K562 (cell line): ENCODE measurements around the gene TMEM248. TPM values are rescaled to one million over a fixed set of nuclear protein-coding genes. Genes with fewer than 3 reads are reported as not detected.
A peak's percentile ranks its signal among the peaks of the same experiment; 100 is the strongest.

ENCODE experiments used
- ATAC-seq: fragments of 200-7000 bp; cut with Tn5 transposase; 3 replicates; pipeline ENCODE4 v1.9.1; 2020; ENCODE audit warnings: moderate library complexity
- BruUV-seq: library from RNA; stranded (reverse); fragments of 400-500 nt; replicated peaks from 2 replicates; lab custom pipeline; 2021; lab: Mats Ljungman, UMichigan
- CTCF ChIA-PET: fragments of 300-600 bp; formaldehyde crosslinking; extraction: SDS; loops from one replicate; lab custom pipeline; 2021; ENCODE audit warnings: low intra/inter-chr PET ratio; lab: Yijun Ruan, JAX
- POLR2A ChIA-PET: fragments of 300-600, 350-650 bp; sonication (Branson Sonifier 250); formaldehyde crosslinking; extraction: SDS; loops from one replicate; lab custom pipeline; 2021; ENCODE audit warnings: antibody characterized with exemption, inconsistent platforms; lab: Yijun Ruan, JAX
- DNase-seq, 4 experiments: peaks; one replicate each; pipeline versions ENCODE4 v3.0.0 to v3.0.0-alpha.2; 2011 to 2018; ENCODE audit warnings: low spot score in 3 of 4, mixed read lengths in 3 of 4; ENCODE audit errors: extremely low read depth in 1 of 4
- FAIRE-seq: peaks from 2 replicates; lab custom pipeline; 2011; peaks lifted over from hg19 to GRCh38; lab: Jason Lieb, UNC
- H2AFZ ChIP-seq: 2 replicates; pipeline ENCODE4 v1.6.0; 2011; ENCODE audit warnings: low read depth, low read length, control low read depth, inconsistent platforms
- H3K27ac ChIP-seq: fragments of 200-600 bp; 3 replicates; pipeline ENCODE4 v1.8.0; 2011; ENCODE audit warnings: low read depth, mild to moderate bottlenecking, control low read depth, inconsistent platforms, low read length, moderate library complexity, mixed read lengths; ENCODE audit errors: extremely low read depth
- H3K27me3 ChIP-seq, 2 experiments: fragments of 300-600 bp in 1 of 2; 2 replicates in 1 of 2; 3 replicates in 1 of 2; pipeline versions ENCODE4 v1.6.0 to v1.8.0; 2011; ENCODE audit warnings: inconsistent platforms in 2 of 2, low read length in 2 of 2, mild to moderate bottlenecking in 1 of 2, mixed read lengths in 1 of 2, moderate library complexity in 1 of 2; ENCODE audit not compliant: control insufficient read depth in 2 of 2, insufficient read depth in 2 of 2
- H3K36me3 ChIP-seq: fragments of 300-600 bp; 3 replicates; pipeline ENCODE4 v1.8.0; 2011; ENCODE audit warnings: mild to moderate bottlenecking, low read length, inconsistent platforms; ENCODE audit not compliant: control insufficient read depth, insufficient read depth
- H3K4me1 ChIP-seq, 2 experiments: fragments of 200-600 bp in 1 of 2; replicated peaks in 1 of 2; 2 replicates in 1 of 2; 3 replicates in 1 of 2; pipeline versions ENCODE4 v1.5.1 to v1.8.0; 2011; ENCODE audit warnings: inconsistent platforms in 2 of 2, low read length in 2 of 2, mild to moderate bottlenecking in 1 of 2, mixed read lengths in 1 of 2, moderate library complexity in 1 of 2; ENCODE audit not compliant: control insufficient read depth in 2 of 2, insufficient read depth in 2 of 2
- H3K4me2 ChIP-seq: 2 replicates; pipeline ENCODE4 v1.6.1; 2011; ENCODE audit warnings: low read length, control low read depth, inconsistent platforms, mixed read lengths; ENCODE audit not compliant: insufficient read depth
- H3K4me3 ChIP-seq: fragments of 200-600 bp; sonication (generic), shearing (Covaris generic); 2 replicates; pipeline ENCODE4 v1.5.1; 2016; ENCODE audit warnings: control low read depth, inconsistent platforms
- H3K79me2 ChIP-seq: fragments of 200-600 bp; 3 replicates; pipeline ENCODE4 v1.8.0; 2011; ENCODE audit warnings: low read length, inconsistent platforms; ENCODE audit not compliant: control insufficient read depth, insufficient read depth
- H3K9ac ChIP-seq, 2 experiments: 2 replicates each; pipeline versions ENCODE4 v1.6.0 to v1.6.1; 2011; ENCODE audit warnings: low read depth in 2 of 2, low read length in 2 of 2, control low read depth in 1 of 2, inconsistent platforms in 1 of 2, mild to moderate bottlenecking in 1 of 2, mixed read lengths in 1 of 2; ENCODE audit not compliant: insufficient read depth in 1 of 2
- H3K9me1 ChIP-seq: one replicate; pipeline ENCODE4 v1.6.0; 2011; ENCODE audit warnings: inconsistent platforms, mild to moderate bottlenecking, low read length, moderate library complexity; ENCODE audit not compliant: control insufficient read depth, insufficient read depth
- H3K9me3 ChIP-seq: replicated peaks from 2 replicates; pipeline ENCODE4 v1.5.1; 2011; ENCODE audit warnings: low read depth, low read length, inconsistent platforms; ENCODE audit not compliant: control insufficient read depth, insufficient read depth
- H4K20me1 ChIP-seq: replicated peaks from 2 replicates; pipeline ENCODE4 v1.6.1; 2011; ENCODE audit warnings: low read length, inconsistent platforms, mixed read lengths; ENCODE audit not compliant: control insufficient read depth, insufficient read depth
- ARNT ChIP-seq, 2 experiments: fragments of 450-650 bp; IDR thresholded peaks; 2 replicates each; pipeline ENCODE4 v1.6.1; 2016; ENCODE audit warnings: mild to moderate bottlenecking in 1 of 2
- ATF3 ChIP-seq, 2 experiments: fragments of 450-650 bp in 1 of 2; sonication (generic) in 1 of 2; formaldehyde crosslinking in 1 of 2; IDR thresholded peaks in 1 of 2; conservative IDR thresholded peaks in 1 of 2; 2 replicates each; pipeline versions ENCODE4 v1.6.1 to v1.8.1; 2016 to 2023; ENCODE audit warnings: mild to moderate bottlenecking in 2 of 2, moderate library complexity in 2 of 2, inconsistent platforms in 1 of 2, missing genetic modification reagents in 1 of 2
- CC2D1A ChIP-seq: fragments of 450-650 bp; IDR thresholded peaks from 2 replicates; pipeline ENCODE4 v1.6.1; 2017; ENCODE audit warnings: mild to moderate bottlenecking
- FOS ChIP-seq: IDR thresholded peaks from 3 replicates; pipeline ENCODE4 v1.6.1; 2011; ENCODE audit not compliant: insufficient read length; ENCODE audit errors: extremely low read depth
- MECOM ChIP-seq: fragments of 250-450 bp; sonication (Bioruptor Pico); IDR thresholded peaks from 2 replicates; pipeline ENCODE4 v1.8.0; 2022; ENCODE audit warnings: inconsistent platforms
- NFYB ChIP-seq: IDR thresholded peaks from 2 replicates; pipeline ENCODE4 v1.6.1; 2011; ENCODE audit warnings: mild to moderate bottlenecking, moderate library complexity; ENCODE audit not compliant: insufficient read length; ENCODE audit errors: extremely low read depth
- POLR2A ChIP-seq: fragments of 450-650 bp; conservative IDR thresholded peaks from 2 replicates; pipeline ENCODE4 v1.6.1; 2016
- RAD51 ChIP-seq: fragments of 450-650 bp; IDR thresholded peaks from 2 replicates; pipeline ENCODE4 v1.7.1; 2016; ENCODE audit warnings: low read depth, mild to moderate bottlenecking, borderline replicate concordance
- SIN3B ChIP-seq: fragments of 450-650 bp; IDR thresholded peaks from 2 replicates; pipeline ENCODE4 v1.6.1; 2017; ENCODE audit warnings: low read depth, mild to moderate bottlenecking, moderate library complexity
- SMARCA4 ChIP-seq: fragments of 450-650 bp; IDR thresholded peaks from 2 replicates; pipeline ENCODE4 v1.6.1; 2016
- SOX6 ChIP-seq: fragments of 450-650 bp; IDR thresholded peaks from 2 replicates; pipeline ENCODE4 v1.6.1; 2014; ENCODE audit warnings: mild to moderate bottlenecking
- TBP ChIP-seq: optimal IDR thresholded peaks from 2 replicates; pipeline ENCODE3; 2011; ENCODE audit warnings: low read depth, low read length, improper control_type of control experiment
- WGBS: fragments of 100-300 bp; shearing (Covaris generic); methylation state at CpG from one replicate; pipeline ENCODE4 v1.1.6; 2016; ENCODE audit warnings: low coverage, mixed read lengths; ENCODE audit not compliant: insufficient coverage; ENCODE audit errors: missing lambda C conversion rate; 5-methylcytosine and 5-hydroxymethylcytosine counted together
- in situ Hi-C: fragments of 300-500 bp; cut with MboI; formaldehyde crosslinking; loops from 4 replicates; pipeline ENCODE4 v1.15.0; 2018; ENCODE audit warnings: inconsistent platforms, mixed read lengths
- intact Hi-C: fragments of 100-400 bp; cut with micrococcal nuclease; formaldehyde crosslinking; loops from 2 replicates; pipeline ENCODE4 v1.14.2; 2022
- polyA plus RNA-seq, 8 experiments: library from polyadenylated mRNA; depleted of rRNA in 4 of 8; stranded (reverse) in 5 of 8; unstranded in 3 of 8; fragments of >200 nt; fragmentation: Nextera tagmentation in 2 of 8; fragmentation: Illumina TruSeq in 1 of 8; extraction: Ambion mirVana in 2 of 8; extraction: Trizol in 1 of 8; gene quantifications; 2 replicates each; pipeline versions ENCODE4 v1.2.1 to v1.2.3, GENCODE V29; 2011 to 2014; ENCODE audit warnings: inconsistent platforms in 1 of 8, missing spikeins in 1 of 8
- total RNA-seq, 7 experiments: library from RNA; depleted of rRNA in 6 of 7; stranded (reverse); fragments of >200 nt in 6 of 7; fragmentation: Illumina TruSeq in 2 of 7; extraction: Trizol in 2 of 7; gene quantifications; 2 replicates each; pipeline versions ENCODE4 v1.2.1 to v1.2.3, GENCODE V29; 2011 to 2021; ENCODE audit warnings: low replicate concordance in 1 of 7
- TF ChIP-seq, protein P1 (sequence below): IDR thresholded peaks from 2 replicates; pipeline ENCODE4 v1.6.1; 2012; ENCODE audit warnings: low read depth, low read length, improper control_type of control experiment, borderline replicate concordance
- TF ChIP-seq, protein P2 (sequence below): sonication (generic); formaldehyde crosslinking; IDR thresholded peaks from 2 replicates; pipeline ENCODE4 v1.5.0; 2020; ENCODE audit warnings: missing genetic modification reagents
- TF ChIP-seq, protein P3 (sequence below): fragments of 450-650 bp; IDR thresholded peaks from 2 replicates; pipeline ENCODE4 v1.6.1; 2017; ENCODE audit warnings: antibody characterized with exemption, mild to moderate bottlenecking

TMEM248 gene
- total and polyA plus RNA-seq, 9 of the 15 experiments (the other 6 are each of a cell fraction or from before 2014, with no cell fraction given): 6.3 to 132 (median 64.4) TPM

- no peaks in the 10 kb centered on the region for H3K9me3 ChIP-seq
- peak; percentile 55 to 69 (median 66) for DNase-seq
- H3K4me2 ChIP-seq: no peak overlapping the region
- no TSS peak for BruUV-seq
- H3K27me3 ChIP-seq: no peaks in the 10 kb centered on the region
- ATAC-seq: peak; percentile 86
- peak overlapping the region; percentile 74 for H2AFZ ChIP-seq
- peak; percentile 70 for FAIRE-seq
- no peaks in the 10 kb centered on the region for H3K36me3 ChIP-seq
- peak overlapping the region; percentile 60; the same call in 1 of the 3 replicates for H3K27ac ChIP-seq
- H3K79me2 ChIP-seq: no peaks in the 10 kb centered on the region
- H3K9ac ChIP-seq: no peak overlapping the region
- no peaks in the 10 kb centered on the region for H4K20me1 ChIP-seq
- CTCF ChIA-PET: no interaction called here
- intact Hi-C loops (no loop called here), in situ Hi-C loops (no loop called here)
- peaks cover 2 to 11% of the 10 kb centered on the region in 2 experiments; a peak in 3 of 5 replicates for H3K4me1 ChIP-seq
- 58% methylated on average over 15 of the region's 15 CpGs for WGBS
- POLR2A ChIA-PET: no interaction called here
- H3K4me3 ChIP-seq: no peak overlapping the region
- H3K9me1 ChIP-seq: no peaks in the 10 kb centered on the region
- TF ChIP-seq NFYB (peak; percentile 59), POLR2A (peak; percentile 48; the same call in 1 of the 2 replicates), SMARCA4 (no peak), ARNT (IDR thresholded peaks at IDR 0.05) (0 out of 4 replicates have a peak, but pooled peaks of 1 of the 2 experiments have one; percentile 35), RAD51 (peak; percentile 62; the same call in 1 of the 2 replicates), SIN3B (no peak), MECOM (no peak), TBP (peak; percentile 74), FOS (peak; percentile 47), ATF3 (IDR thresholded peaks at IDR 0.05) (peak; percentile 30; the same call in 1 of the 2 replicates), ATF3 (CRISPR knock-in tag; conservative IDR thresholded peaks at IDR 0.05) (no peak), CC2D1A (0 out of 2 replicates have a peak, but pooled peaks have one; percentile 16), SOX6 (no peak)
- TF ChIP-seq, protein P1, sequence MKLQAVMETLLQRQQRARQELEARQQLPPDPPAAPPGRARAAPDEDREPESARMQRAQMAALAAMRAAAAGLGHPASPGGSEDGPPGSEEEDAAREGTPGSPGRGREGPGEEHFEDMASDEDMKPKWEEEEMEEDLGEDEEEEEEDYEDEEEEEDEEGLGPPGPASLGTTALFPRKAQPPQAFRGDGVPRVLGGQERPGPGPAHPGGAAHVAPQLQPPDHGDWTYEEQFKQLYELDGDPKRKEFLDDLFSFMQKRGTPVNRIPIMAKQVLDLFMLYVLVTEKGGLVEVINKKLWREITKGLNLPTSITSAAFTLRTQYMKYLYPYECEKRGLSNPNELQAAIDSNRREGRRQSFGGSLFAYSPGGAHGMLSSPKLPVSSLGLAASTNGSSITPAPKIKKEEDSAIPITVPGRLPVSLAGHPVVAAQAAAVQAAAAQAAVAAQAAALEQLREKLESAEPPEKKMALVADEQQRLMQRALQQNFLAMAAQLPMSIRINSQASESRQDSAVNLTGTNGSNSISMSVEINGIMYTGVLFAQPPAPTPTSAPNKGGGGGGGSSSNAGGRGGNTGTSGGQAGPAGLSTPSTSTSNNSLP: no peak
- TF ChIP-seq, protein P2, sequence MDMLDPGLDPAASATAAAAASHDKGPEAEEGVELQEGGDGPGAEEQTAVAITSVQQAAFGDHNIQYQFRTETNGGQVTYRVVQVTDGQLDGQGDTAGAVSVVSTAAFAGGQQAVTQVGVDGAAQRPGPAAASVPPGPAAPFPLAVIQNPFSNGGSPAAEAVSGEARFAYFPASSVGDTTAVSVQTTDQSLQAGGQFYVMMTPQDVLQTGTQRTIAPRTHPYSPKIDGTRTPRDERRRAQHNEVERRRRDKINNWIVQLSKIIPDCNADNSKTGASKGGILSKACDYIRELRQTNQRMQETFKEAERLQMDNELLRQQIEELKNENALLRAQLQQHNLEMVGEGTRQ (CRISPR knock-in tag): peak; percentile 64
- TF ChIP-seq, protein P3, sequence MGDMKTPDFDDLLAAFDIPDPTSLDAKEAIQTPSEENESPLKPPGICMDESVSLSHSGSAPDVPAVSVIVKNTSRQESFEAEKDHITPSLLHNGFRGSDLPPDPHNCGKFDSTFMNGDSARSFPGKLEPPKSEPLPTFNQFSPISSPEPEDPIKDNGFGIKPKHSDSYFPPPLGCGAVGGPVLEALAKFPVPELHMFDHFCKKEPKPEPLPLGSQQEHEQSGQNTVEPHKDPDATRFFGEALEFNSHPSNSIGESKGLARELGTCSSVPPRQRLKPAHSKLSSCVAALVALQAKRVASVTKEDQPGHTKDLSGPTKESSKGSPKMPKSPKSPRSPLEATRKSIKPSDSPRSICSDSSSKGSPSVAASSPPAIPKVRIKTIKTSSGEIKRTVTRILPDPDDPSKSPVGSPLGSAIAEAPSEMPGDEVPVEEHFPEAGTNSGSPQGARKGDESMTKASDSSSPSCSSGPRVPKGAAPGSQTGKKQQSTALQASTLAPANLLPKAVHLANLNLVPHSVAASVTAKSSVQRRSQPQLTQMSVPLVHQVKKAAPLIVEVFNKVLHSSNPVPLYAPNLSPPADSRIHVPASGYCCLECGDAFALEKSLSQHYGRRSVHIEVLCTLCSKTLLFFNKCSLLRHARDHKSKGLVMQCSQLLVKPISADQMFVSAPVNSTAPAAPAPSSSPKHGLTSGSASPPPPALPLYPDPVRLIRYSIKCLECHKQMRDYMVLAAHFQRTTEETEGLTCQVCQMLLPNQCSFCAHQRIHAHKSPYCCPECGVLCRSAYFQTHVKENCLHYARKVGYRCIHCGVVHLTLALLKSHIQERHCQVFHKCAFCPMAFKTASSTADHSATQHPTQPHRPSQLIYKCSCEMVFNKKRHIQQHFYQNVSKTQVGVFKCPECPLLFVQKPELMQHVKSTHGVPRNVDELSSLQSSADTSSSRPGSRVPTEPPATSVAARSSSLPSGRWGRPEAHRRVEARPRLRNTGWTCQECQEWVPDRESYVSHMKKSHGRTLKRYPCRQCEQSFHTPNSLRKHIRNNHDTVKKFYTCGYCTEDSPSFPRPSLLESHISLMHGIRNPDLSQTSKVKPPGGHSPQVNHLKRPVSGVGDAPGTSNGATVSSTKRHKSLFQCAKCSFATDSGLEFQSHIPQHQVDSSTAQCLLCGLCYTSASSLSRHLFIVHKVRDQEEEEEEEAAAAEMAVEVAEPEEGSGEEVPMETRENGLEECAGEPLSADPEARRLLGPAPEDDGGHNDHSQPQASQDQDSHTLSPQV: 0 out of 2 replicates have a peak, but pooled peaks have one; percentile 28
Observed at GRCh38 chr7:66974986-66975590, 54.1 kb downstream of the TMEM248 start.
